HL-60 (cell line): Measurements from ENCODE around the gene SLC7A7.

Experiments used
- DNase-seq, 2 experiments: peaks; one replicate each; pipeline ENCODE4 v3.0.0-alpha.2; 2010 to 2020; ENCODE audit warnings: low read depth in 1 of 2, low spot score in 1 of 2
- H3K27ac ChIP-seq: fragments of 250-450 bp; sonication (Bioruptor Pico); replicated peaks from 2 replicates; pipeline ENCODE4 v1.5.1; 2020; ENCODE audit warnings: mild to moderate bottlenecking, moderate library complexity
- H3K27me3 ChIP-seq: fragments of 250-450 bp; sonication (Bioruptor Pico); 2 replicates; pipeline ENCODE4 v1.5.1; 2021; ENCODE audit warnings: mild to moderate bottlenecking, moderate library complexity; ENCODE audit not compliant: insufficient read depth, poor library complexity, severe bottlenecking
- H3K4me3 ChIP-seq: replicated peaks from 2 replicates; pipeline ENCODE4 v1.5.1; 2011; ENCODE audit warnings: mild to moderate bottlenecking, control low read depth, low read length; ENCODE audit not compliant: insufficient read depth
- CTCF ChIP-seq: IDR thresholded peaks from one replicate; pipeline ENCODE4 v1.5.1; 2011; ENCODE audit warnings: low read length, control low read depth, inconsistent platforms; ENCODE audit not compliant: insufficient read depth
- GABPA ChIP-seq: IDR thresholded peaks from 2 replicates; pipeline ENCODE4 v1.6.1; 2012; ENCODE audit warnings: low read depth
- POLR2AphosphoS5 ChIP-seq: IDR thresholded peaks from 2 replicates; pipeline ENCODE4 v1.6.1; 2012; ENCODE audit warnings: low read depth
- REST ChIP-seq: IDR thresholded peaks from 2 replicates; pipeline ENCODE4 v1.6.1; 2012; ENCODE audit warnings: low read depth; ENCODE audit not compliant: insufficient replicate concordance
- SPI1 ChIP-seq: IDR thresholded peaks from 2 replicates; pipeline ENCODE4 v1.6.1; 2012; ENCODE audit warnings: low read depth, mild to moderate bottlenecking, borderline replicate concordance

Gene SLC7A7

GRCh38 chr14:22797017-22797917, 18.0 kb downstream of the SLC7A7 start:
- TF ChIP-seq REST (no peak), SPI1 (no peak), GABPA (no peak), CTCF (no peak), POLR2AphosphoS5 (no peak)
- DNase-seq, result no peak
- Histone ChIP-seq H3K27me3 (no peaks in the 10 kb centered on the region), H3K27ac (no peak overlapping the region), H3K4me3 (no peak overlapping the region)

GRCh38 chr14:22796087-22796707, 19.0 kb downstream of the SLC7A7 start:
- Histone ChIP-seq H3K27me3 (no peaks in the 10 kb centered on the region), H3K4me3 (no peak overlapping the region), H3K27ac (no peak overlapping the region)
- TF ChIP-seq CTCF, result no peak
- no peak for TF ChIP-seq REST
- no peak for DNase-seq

- Histone ChIP-seq H3K27ac (no peak overlapping the region), H3K4me3 (no peak overlapping the region), H3K27me3 (no peaks in the 10 kb centered on the region)
- DNase-seq, result no peak
- no peak for TF ChIP-seq POLR2AphosphoS5
- no peak for TF ChIP-seq SPI1
- TF ChIP-seq CTCF, result no peak
- TF ChIP-seq REST, result no peak
- TF ChIP-seq GABPA, result no peak
Measured at GRCh38 chr14:22794551-22794951, 20.7 kb downstream of the SLC7A7 start.
